A549 (cell line): ENCODE measurements around the gene SERPINA10. TPM values are rescaled to one million over a fixed set of nuclear protein-coding genes. Genes with fewer than 3 reads are reported as not detected.
A peak's percentile ranks its signal among the peaks of the same experiment; 100 is the strongest.

Source experiments
- ATAC-seq, 2 experiments: fragments of 200-7000 bp in 1 of 2; fragments of >200 bp in 1 of 2; cut with Nextera tagmentation in 1 of 2; cut with Tn5 transposase in 1 of 2; 3 replicates each; pipeline versions ENCODE4 v1.8.0 to v1.9.1; 2018 to 2020; ENCODE audit warnings: mild to moderate bottlenecking in 1 of 2, moderate library complexity in 1 of 2
- CTCF ChIA-PET: fragments of 300-600 bp; sonication (Branson Sonifier 250); formaldehyde crosslinking; extraction: SDS; loops from one replicate; lab custom pipeline; 2021; ENCODE audit warnings: antibody characterized with exemption, inconsistent platforms; lab: Yijun Ruan, JAX
- POLR2A ChIA-PET: fragments of 350-600 bp; formaldehyde crosslinking; extraction: SDS; loops from one replicate; lab custom pipeline; 2021; ENCODE audit warnings: antibody characterized with exemption, inconsistent platforms; lab: Yijun Ruan, JAX
- DNase-seq, 2 experiments: peaks; one replicate each; pipeline versions ENCODE4 v3.0.0 to v3.0.0-alpha.2; 2011 to 2016; ENCODE audit warnings: low read depth in 1 of 2, low spot score in 1 of 2
- FAIRE-seq: peaks from 2 replicates; lab custom pipeline; 2011; peaks lifted over from hg19 to GRCh38; lab: Jason Lieb, UNC
- H3K27ac ChIP-seq, 2 experiments: fragments of >200 bp; sonication (Bioruptor Twin); formaldehyde crosslinking; 3 replicates each; pipeline ENCODE4 v1.5.1; 2016 to 2017
- H3K4me1 ChIP-seq: fragments of >200 bp; sonication (Bioruptor Twin); formaldehyde crosslinking; 3 replicates; pipeline ENCODE4 v1.6.1; 2016
- H3K4me2 ChIP-seq: fragments of >200 bp; sonication (Bioruptor Twin); formaldehyde crosslinking; 3 replicates; pipeline ENCODE4 v1.6.1; 2016
- H3K4me3 ChIP-seq: fragments of >200 bp; sonication (Bioruptor Twin); formaldehyde crosslinking; 3 replicates; pipeline ENCODE4 v1.5.1; 2016
- H3K9me3 ChIP-seq: fragments of >200 bp; sonication (Bioruptor Twin); formaldehyde crosslinking; 3 replicates; pipeline ENCODE4 v1.6.1; 2016
- BHLHE40 ChIP-seq: IDR thresholded peaks from 2 replicates; pipeline ENCODE4 v1.6.1; 2012; ENCODE audit warnings: low read depth, low read length, inconsistent platforms
- CBX2 ChIP-seq: fragments of 200-600 bp; sonication (generic); IDR thresholded peaks from 2 replicates; pipeline ENCODE4 v1.6.1; 2016; ENCODE audit warnings: low read depth, mild to moderate bottlenecking, borderline replicate concordance
- CEBPB ChIP-seq, 2 experiments: fragments of >200 bp in 1 of 2; sonication (Bioruptor Twin) in 1 of 2; formaldehyde crosslinking in 1 of 2; IDR thresholded peaks; 2 replicates each; pipeline ENCODE4 v1.6.1; 2012 to 2016
- CHD2 ChIP-seq: fragments of 150-350 bp; IDR thresholded peaks from 2 replicates; pipeline ENCODE4 v1.6.1; 2014; ENCODE audit warnings: low read length; ENCODE audit not compliant: partially characterized antibody
- CHD4 ChIP-seq: fragments of 200-600 bp; sonication (generic); IDR thresholded peaks from 2 replicates; pipeline ENCODE4 v1.6.1; 2016; ENCODE audit warnings: antibody characterized with exemption, mild to moderate bottlenecking, borderline replicate concordance
- CTCF ChIP-seq: fragments of >200 bp; sonication (Bioruptor Twin); formaldehyde crosslinking; IDR thresholded peaks from 3 replicates; pipeline ENCODE4 v1.5.1; 2016
- EHMT2 ChIP-seq: fragments of 200-600 bp; sonication (generic); IDR thresholded peaks from 2 replicates; pipeline ENCODE4 v1.6.1; 2016; ENCODE audit warnings: antibody characterized with exemption, low read depth, mild to moderate bottlenecking, moderate library complexity
- FOSB ChIP-seq: fragments of 250-450 bp; sonication (Bioruptor Pico); IDR thresholded peaks from 2 replicates; pipeline ENCODE4 v1.5.0; 2020; ENCODE audit warnings: mild to moderate bottlenecking, moderate library complexity
- HES2 ChIP-seq: fragments of >200 bp; sonication (Bioruptor Twin); formaldehyde crosslinking; IDR thresholded peaks from 2 replicates; pipeline ENCODE4 v1.6.1; 2016
- HOXA7 ChIP-seq: fragments of 250-450 bp; sonication (Bioruptor Pico); IDR thresholded peaks from 2 replicates; pipeline ENCODE4 v1.5.0; 2020; ENCODE audit warnings: mild to moderate bottlenecking, moderate library complexity
- HOXB13 ChIP-seq: fragments of 250-450 bp; sonication (Bioruptor Pico); IDR thresholded peaks from 2 replicates; pipeline ENCODE4 v1.5.0; 2020; ENCODE audit warnings: low read depth, mild to moderate bottlenecking, moderate library complexity
- MAFK ChIP-seq: fragments of 450-650 bp; IDR thresholded peaks from 2 replicates; pipeline ENCODE4 v1.6.1; 2014; ENCODE audit not compliant: partially characterized antibody
- MAZ ChIP-seq: fragments of 150-350 bp; IDR thresholded peaks from 2 replicates; pipeline ENCODE4 v1.6.1; 2014; ENCODE audit warnings: antibody characterized with exemption, low read depth, low read length, borderline replicate concordance
- MYC ChIP-seq: IDR thresholded peaks from 2 replicates; pipeline ENCODE4 v1.6.1; 2012; ENCODE audit warnings: mild to moderate bottlenecking, inconsistent platforms, low read length, improper control_type of control experiment, borderline replicate concordance
- NPAS2 ChIP-seq: fragments of 250-450 bp; sonication (Bioruptor Pico); IDR thresholded peaks from 2 replicates; pipeline ENCODE4 v1.8.0; 2022; ENCODE audit warnings: mild to moderate bottlenecking, moderate library complexity, borderline replicate concordance
- PHF8 ChIP-seq: fragments of 200-600 bp; sonication (generic); IDR thresholded peaks from 2 replicates; pipeline ENCODE4 v1.6.1; 2016; ENCODE audit warnings: low read depth, mild to moderate bottlenecking, antibody characterized with exemption, moderate library complexity, borderline replicate concordance
- POLR2AphosphoS2 ChIP-seq: conservative IDR thresholded peaks from 2 replicates; pipeline ENCODE4 v1.6.1; 2012; ENCODE audit warnings: low read length, improper control_type of control experiment, inconsistent platforms
- RAD21 ChIP-seq, 2 experiments: fragments of >200 bp in 1 of 2; sonication (Bioruptor Twin) in 1 of 2; formaldehyde crosslinking in 1 of 2; IDR thresholded peaks in 1 of 2; conservative IDR thresholded peaks in 1 of 2; 2 replicates in 1 of 2; 3 replicates in 1 of 2; pipeline ENCODE4 v1.6.1; 2012 to 2018; ENCODE audit warnings: inconsistent platforms in 1 of 2
- REST ChIP-seq: fragments of 200-600 bp; sonication (generic); IDR thresholded peaks from 2 replicates; pipeline ENCODE4 v1.6.1; 2016; ENCODE audit warnings: antibody characterized with exemption, mild to moderate bottlenecking, moderate library complexity
- RNF2 ChIP-seq: fragments of 200-600 bp; sonication (generic); IDR thresholded peaks from 2 replicates; pipeline ENCODE4 v1.6.1; 2016; ENCODE audit warnings: low read depth, mild to moderate bottlenecking, antibody characterized with exemption, moderate library complexity, borderline replicate concordance
- TFCP2L1 ChIP-seq: fragments of 250-450 bp; sonication (Bioruptor Pico); IDR thresholded peaks from 2 replicates; pipeline ENCODE4 v1.5.0; 2021; ENCODE audit warnings: mild to moderate bottlenecking
- USF2 ChIP-seq: fragments of 450-650 bp; IDR thresholded peaks from 2 replicates; pipeline ENCODE4 v1.6.1; 2014; ENCODE audit warnings: antibody characterized with exemption
- WGBS: methylation state at CpG from one replicate; pipeline ENCODE4 v1.1.6; 2017; ENCODE audit errors: missing lambda C conversion rate; 5-methylcytosine and 5-hydroxymethylcytosine counted together
- polyA plus RNA-seq, 4 experiments: library from polyadenylated mRNA; depleted of rRNA in 3 of 4; stranded (reverse); fragments of >200 nt; fragmentation: RNase III in 1 of 4; extraction: RNeasy Plus Mini Kit Qiagen cat#74134 plus additional on column Dnase treatment in 1 of 4; gene quantifications; 2 replicates in 3 of 4; 3 replicates in 1 of 4; pipeline ENCODE4 v1.2.3, GENCODE V29; 2011 to 2017

SERPINA10 gene
- polyA plus RNA-seq, 2 of the 4 experiments (the other 2 are of a cell fraction) = 0.03 to 0.04 TPM

- TF ChIP-seq MAFK = no peak
- no peak for TF ChIP-seq FOSB
Measured at GRCh38 chr14:94338023-94338422, 45.0 kb upstream of the SERPINA10 start (continued).

GRCh38 chr14:94337274-94337673 lies 44.2 kb upstream of the SERPINA10 start:
- Histone ChIP-seq H3K9me3 (no peaks in the 10 kb centered on the region), H3K27ac (no peak overlapping the region), H3K4me1 (peaks cover 7% of the 10 kb centered on the region), H3K4me2 (no peak overlapping the region), H3K4me3 (no peak overlapping the region)
- FAIRE-seq = no peak
- ChIA-PET CTCF (no interaction called here), POLR2A (no interaction called here)
- WGBS = 58% methylated on average over 6 of the region's 6 CpGs
- no peak for ATAC-seq
- TF ChIP-seq RAD21 (conservative IDR thresholded peaks at IDR 0.05 in 1 of 2, IDR thresholded peaks at IDR 0.05 in 1 of 2) (no peak), MAFK (peak; percentile 60), REST (no peak), BHLHE40 (no peak)
- no peak for DNase-seq

- ChIA-PET POLR2A (no interaction called here), CTCF (no interaction called here)
- Histone ChIP-seq H3K4me1 (no peaks in the 10 kb centered on the region), H3K4me2 (no peak overlapping the region), H3K4me3 (no peak overlapping the region), H3K27ac (no peak overlapping the region), H3K9me3 (no peaks in the 10 kb centered on the region)
- no peak for FAIRE-seq
- no peak for ATAC-seq
- 37% methylated on average over 4 of the region's 4 CpGs for WGBS
- no peak for DNase-seq
- TF ChIP-seq NPAS2 (CRISPR knock-in tag) (no peak), MYC (no peak), CEBPB (IDR thresholded peaks at IDR 0.05) (no peak), CHD2 (no peak), HES2 (no peak), CBX2 (no peak), HOXB13 (CRISPR knock-in tag) (no peak), HOXA7 (CRISPR knock-in tag) (no peak), MAZ (no peak), CTCF (no peak)
Measured at GRCh38 chr14:94334872-94335271, 41.8 kb upstream of the SERPINA10 start.

- ATAC-seq (no peak), DNase-seq (no peak), FAIRE-seq (no peak)
- CTCF ChIA-PET = no interaction called here
- no peaks in the 10 kb centered on the region for H3K4me1 ChIP-seq
- no peak overlapping the region for H3K4me2 ChIP-seq
- no peak overlapping the region for H3K4me3 ChIP-seq
- no peaks in the 10 kb centered on the region for H3K9me3 ChIP-seq
- H3K27ac ChIP-seq = no peak overlapping the region
- POLR2A ChIA-PET = no interaction called here
- TF ChIP-seq CEBPB (IDR thresholded peaks at IDR 0.05) (no peak), CHD4 (no peak), USF2 (no peak), PHF8 (no peak), HES2 (no peak), RNF2 (no peak), EHMT2 (no peak), POLR2AphosphoS2 (no peak), CTCF (no peak), TFCP2L1 (CRISPR knock-in tag) (no peak), MAFK (no peak), MYC (no peak)
Measured at GRCh38 chr14:94332587-94332986, 39.5 kb upstream of the SERPINA10 start.
